Fibroblast of lung (primary cell): ENCODE data around the gene KRTAP5-2. TPM values are rescaled to one million over a fixed set of nuclear protein-coding genes. Genes with fewer than 3 reads are reported as not detected.
"Not testable (repeated sequence)": the region's sequence is repeated elsewhere in the genome, so short reads cannot be mapped to it uniquely, and the experiment has no call there.

Experiments
- DNase-seq, 2 donors: peaks; one replicate each; pipeline versions ENCODE4 v3.0.0 to v3.0.0-alpha.2; 2010; ENCODE audit warnings: low read depth in 2 of 2
- H2AFZ ChIP-seq: 2 replicates; pipeline ENCODE4 v1.5.1; 2012; ENCODE audit warnings: low read length, control low read depth, inconsistent platforms
- H3K27ac ChIP-seq: 2 replicates; pipeline ENCODE4 v1.5.1; 2011; ENCODE audit warnings: low read length, control low read depth; ENCODE audit not compliant: insufficient read depth
- H3K27me3 ChIP-seq: 2 replicates; pipeline ENCODE4 v1.5.1; 2011; ENCODE audit warnings: mild to moderate bottlenecking, low read length; ENCODE audit not compliant: control insufficient read depth, insufficient read depth
- H3K36me3 ChIP-seq: 2 replicates; pipeline ENCODE4 v1.5.1; 2011; ENCODE audit warnings: low read length; ENCODE audit not compliant: control insufficient read depth, insufficient read depth
- H3K4me1 ChIP-seq: 2 replicates; pipeline ENCODE4 v1.5.1; 2011; ENCODE audit warnings: low read length; ENCODE audit not compliant: control insufficient read depth, insufficient read depth; ENCODE audit errors: extremely low read depth
- H3K4me2 ChIP-seq: 2 replicates; pipeline ENCODE4 v1.5.1; 2011; ENCODE audit warnings: low read length, control low read depth; ENCODE audit not compliant: insufficient read depth; ENCODE audit errors: extremely low read depth
- H3K4me3 ChIP-seq, 4 experiments: fragments of 200-600 bp in 1 of 4; sonication (generic) in 1 of 4; replicated peaks in 1 of 4; 2 replicates each; pipeline ENCODE4 v1.5.1; 2011 to 2016; ENCODE audit warnings: low read length in 4 of 4, low read depth in 3 of 4, mild to moderate bottlenecking in 3 of 4, control low read depth in 2 of 4, inconsistent platforms in 1 of 4, mixed read lengths in 1 of 4; ENCODE audit not compliant: insufficient read depth in 1 of 4; ENCODE audit errors: control extremely low read depth in 1 of 4
- H3K79me2 ChIP-seq: 2 replicates; pipeline ENCODE4 v1.5.1; 2012; ENCODE audit warnings: mild to moderate bottlenecking, low read length, inconsistent platforms; ENCODE audit not compliant: control insufficient read depth, insufficient read depth
- H3K9ac ChIP-seq: 2 replicates; pipeline ENCODE4 v1.5.1; 2011; ENCODE audit warnings: mild to moderate bottlenecking, low read length, control low read depth; ENCODE audit not compliant: insufficient read depth
- H3K9me3 ChIP-seq: 2 replicates; pipeline ENCODE4 v1.5.1; 2012; ENCODE audit warnings: low read depth, low read length; ENCODE audit not compliant: control insufficient read depth, insufficient read depth
- H4K20me1 ChIP-seq: 2 replicates; pipeline ENCODE4 v1.5.1; 2011; ENCODE audit warnings: low read length; ENCODE audit not compliant: control insufficient read depth, insufficient read depth; ENCODE audit errors: extremely low read depth
- EZH2 ChIP-seq: IDR thresholded peaks from 2 replicates; pipeline ENCODE4 v1.5.1; 2012; ENCODE audit warnings: low read length, control low read depth, mild to moderate bottlenecking; ENCODE audit errors: missing control alignments
- polyA plus RNA-seq, 2 donors: library from polyadenylated mRNA; depleted of rRNA in 1 of 2; stranded (reverse) in 1 of 2; unstranded in 1 of 2; fragments of >200 nt; gene quantifications; 2 replicates each; pipeline ENCODE4 v1.2.1, GENCODE V29; 2011 to 2012; ENCODE audit warnings: missing spikeins in 1 of 2
- total RNA-seq: library from RNA; depleted of rRNA; stranded (reverse); fragments of >200 nt; gene quantifications from 2 replicates; pipeline ENCODE4 v1.2.1, GENCODE V29; 2014
- TF ChIP-seq, protein P1 (sequence below), 2 donors: IDR thresholded peaks in 1 of 2; conservative IDR thresholded peaks in 1 of 2; 1 replicate in 1 of 2; 2 replicates in 1 of 2; pipeline ENCODE4 v1.5.1; 2011 to 2012; ENCODE audit warnings: low read length in 2 of 2, control low read depth in 1 of 2, inconsistent platforms in 1 of 2, low read depth in 1 of 2, mild to moderate bottlenecking in 1 of 2

Gene KRTAP5-2
- total and polyA plus RNA-seq, 2 donors (not counting 1 experiment from before 2014, with no cell fraction given): not detected

DNA sequence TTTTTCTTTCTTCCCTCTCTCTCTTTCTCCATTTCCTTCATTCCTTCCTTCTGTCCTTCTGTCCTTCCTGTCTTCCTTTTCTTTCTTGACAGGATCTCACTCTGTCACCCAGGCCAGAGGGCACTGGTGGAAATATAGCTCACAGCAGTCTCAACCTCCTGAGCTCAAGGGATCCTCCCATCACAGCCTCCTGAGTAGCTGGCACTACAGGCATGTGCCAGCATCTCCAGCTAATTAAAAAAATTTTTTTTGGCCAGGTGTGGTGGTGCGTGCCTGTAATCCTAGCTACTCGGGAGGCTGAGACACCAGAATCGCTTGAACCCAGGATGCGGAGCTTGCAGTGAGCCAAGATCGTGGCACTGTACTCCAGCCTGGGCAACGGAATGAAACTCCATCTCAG, 21.3 kb downstream of the KRTAP5-2 start:
- no peaks in the 10 kb centered on the region for H4K20me1 ChIP-seq
- no peak overlapping the region for H3K9ac ChIP-seq
- H3K9me3 ChIP-seq: no peaks in the 10 kb centered on the region
- peaks cover 16% of the 10 kb centered on the region for H3K27me3 ChIP-seq
- no peak overlapping the region for H3K4me2 ChIP-seq
- TF ChIP-seq EZH2: no peak
- TF ChIP-seq, protein P1, sequence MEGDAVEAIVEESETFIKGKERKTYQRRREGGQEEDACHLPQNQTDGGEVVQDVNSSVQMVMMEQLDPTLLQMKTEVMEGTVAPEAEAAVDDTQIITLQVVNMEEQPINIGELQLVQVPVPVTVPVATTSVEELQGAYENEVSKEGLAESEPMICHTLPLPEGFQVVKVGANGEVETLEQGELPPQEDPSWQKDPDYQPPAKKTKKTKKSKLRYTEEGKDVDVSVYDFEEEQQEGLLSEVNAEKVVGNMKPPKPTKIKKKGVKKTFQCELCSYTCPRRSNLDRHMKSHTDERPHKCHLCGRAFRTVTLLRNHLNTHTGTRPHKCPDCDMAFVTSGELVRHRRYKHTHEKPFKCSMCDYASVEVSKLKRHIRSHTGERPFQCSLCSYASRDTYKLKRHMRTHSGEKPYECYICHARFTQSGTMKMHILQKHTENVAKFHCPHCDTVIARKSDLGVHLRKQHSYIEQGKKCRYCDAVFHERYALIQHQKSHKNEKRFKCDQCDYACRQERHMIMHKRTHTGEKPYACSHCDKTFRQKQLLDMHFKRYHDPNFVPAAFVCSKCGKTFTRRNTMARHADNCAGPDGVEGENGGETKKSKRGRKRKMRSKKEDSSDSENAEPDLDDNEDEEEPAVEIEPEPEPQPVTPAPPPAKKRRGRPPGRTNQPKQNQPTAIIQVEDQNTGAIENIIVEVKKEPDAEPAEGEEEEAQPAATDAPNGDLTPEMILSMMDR (conservative IDR thresholded peaks at IDR 0.05 in 1 of 2, IDR thresholded peaks at IDR 0.05 in 1 of 2; ENCODE audit: low read depth in 1 of 2, low read length in 2 of 2): no peak
- no peak overlapping the region for H2AFZ ChIP-seq
- H3K4me3 ChIP-seq: no peak overlapping the region
- no peaks in the 10 kb centered on the region for H3K79me2 ChIP-seq
- no peak for DNase-seq
- no peaks in the 10 kb centered on the region for H3K36me3 ChIP-seq
- H3K4me1 ChIP-seq: no peaks in the 10 kb centered on the region
- no peak overlapping the region for H3K27ac ChIP-seq

DNA sequence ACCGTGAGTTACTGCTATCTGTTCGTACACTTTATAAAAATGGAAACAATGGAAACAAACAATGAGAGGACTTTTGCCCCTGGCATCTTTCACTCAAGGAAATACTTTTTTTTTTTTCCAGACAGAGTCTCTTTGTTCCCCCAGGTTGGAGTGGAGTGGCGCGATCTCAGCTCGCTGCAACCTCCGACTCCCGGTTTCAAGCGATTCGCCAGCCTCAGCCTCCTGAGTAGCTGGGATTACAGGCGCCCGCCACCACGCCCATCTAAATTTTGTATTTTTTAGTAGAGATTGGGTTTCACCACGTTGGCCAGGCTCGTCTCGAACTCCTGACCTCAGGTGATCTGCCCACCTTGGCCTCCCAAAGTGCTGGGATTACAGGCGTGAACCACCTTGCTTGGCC, 22.3 kb downstream of the KRTAP5-2 start:
- not testable (repeated sequence) for H3K36me3 ChIP-seq, H3K27ac ChIP-seq, H3K4me1 ChIP-seq, H3K9me3 ChIP-seq, H4K20me1 ChIP-seq, H2AFZ ChIP-seq, H3K79me2 ChIP-seq, DNase-seq, H3K4me3 ChIP-seq, H3K4me2 ChIP-seq, H3K9ac ChIP-seq
- H3K27me3 ChIP-seq: peaks cover 21% of the 10 kb centered on the region

DNA sequence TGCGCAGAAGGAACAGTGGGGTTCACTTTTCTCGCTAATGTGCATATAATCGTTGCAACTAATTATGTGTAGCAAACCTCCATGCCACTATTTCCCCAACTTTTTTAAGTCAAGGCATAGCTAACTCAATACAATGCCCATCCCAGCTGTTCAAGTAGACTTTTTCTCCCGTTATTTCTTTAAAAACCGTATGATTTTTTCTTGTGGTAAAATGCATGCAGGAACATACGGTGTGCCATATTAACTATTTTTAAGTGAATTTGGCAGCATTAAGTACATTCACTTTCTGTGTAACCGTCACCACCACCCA, 23.2 kb downstream of the KRTAP5-2 start:
- Histone ChIP-seq H3K4me3 (no peak overlapping the region), H3K4me2 (no peak overlapping the region), H3K27me3 (peaks cover 25% of the 10 kb centered on the region), H3K4me1 (no peaks in the 10 kb centered on the region), H3K36me3 (no peaks in the 10 kb centered on the region), H3K27ac (no peak overlapping the region), H2AFZ (no peak overlapping the region), H3K9ac (no peak overlapping the region), H3K79me2 (no peaks in the 10 kb centered on the region), H4K20me1 (no peaks in the 10 kb centered on the region), H3K9me3 (no peaks in the 10 kb centered on the region)
- TF ChIP-seq, protein P1 (conservative IDR thresholded peaks at IDR 0.05 in 1 of 2, IDR thresholded peaks at IDR 0.05 in 1 of 2; ENCODE audit: low read depth in 1 of 2, low read length in 2 of 2): no peak
- TF ChIP-seq EZH2: no peak
- no peak for DNase-seq
